NCI-H510A (cell line): ENCODE data around the gene STRIP2.
"Not testable (repeated sequence)": the region's sequence is repeated elsewhere in the genome, so short reads cannot be mapped to it uniquely, and the experiment has no call there.

Source experiments
- DNase-seq: peaks from one replicate; lab custom pipeline; 2025; lab: John Stamatoyannopoulos, UW

The STRIP2 gene

DNA sequence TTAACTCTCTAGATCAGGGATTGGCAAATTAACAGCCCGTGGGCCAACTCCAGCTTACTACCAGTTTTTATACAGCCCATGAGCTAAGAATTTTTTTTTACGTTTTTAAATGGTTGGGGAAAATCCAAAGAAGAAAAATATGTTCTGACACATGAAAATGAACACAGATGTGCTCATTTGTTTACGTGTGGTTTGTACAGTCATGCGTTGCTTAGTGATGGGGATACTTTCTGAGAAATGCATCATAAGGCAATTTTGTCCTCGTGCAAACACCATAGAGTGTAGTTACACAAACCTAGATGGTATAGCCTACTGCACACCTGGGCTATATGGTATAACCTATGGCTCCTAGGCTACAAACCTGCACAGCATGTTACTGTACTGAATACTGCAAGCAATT is 59.8 kb downstream of the STRIP2 start:
- no peak for DNase-seq

DNA sequence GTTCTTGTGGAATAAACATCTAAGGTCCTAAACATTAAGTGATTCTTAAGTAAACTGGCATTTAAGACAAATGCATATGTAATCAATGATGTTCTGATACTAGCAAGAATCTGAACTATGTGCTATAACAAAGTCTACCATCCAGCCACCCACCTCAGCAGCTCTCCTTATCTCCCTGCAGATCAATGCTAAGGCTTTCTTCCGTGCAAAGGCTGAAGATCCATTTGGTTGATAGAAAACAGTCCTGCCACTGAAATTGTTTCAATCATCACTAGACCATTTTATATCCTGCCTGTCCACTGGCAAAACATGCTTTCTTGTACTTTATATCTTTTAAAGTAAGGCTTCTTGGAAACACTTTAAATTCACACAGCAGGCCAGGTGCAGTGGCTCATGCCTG is 61.8 kb downstream of the STRIP2 start:
- no peak for DNase-seq

DNA sequence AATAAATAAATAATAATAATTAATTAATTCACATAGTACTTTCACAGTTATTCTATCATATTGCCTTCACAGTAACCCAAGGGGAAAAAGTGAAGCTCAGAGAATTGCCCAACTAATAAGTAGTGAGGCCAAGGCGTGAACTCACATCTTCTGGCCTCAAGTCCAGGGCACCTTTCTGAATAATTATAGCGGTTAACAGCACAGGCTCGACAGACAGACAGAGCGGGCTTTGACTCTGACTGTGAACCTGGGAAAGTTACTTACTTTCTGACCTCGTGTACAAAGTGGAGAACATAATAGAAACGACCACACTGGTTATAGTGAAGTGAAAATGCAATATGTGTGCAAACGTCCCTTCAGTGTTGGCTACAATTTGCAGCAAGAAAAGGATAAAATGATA is 62.4 kb downstream of the STRIP2 start:
- DNase-seq = no peak

DNA sequence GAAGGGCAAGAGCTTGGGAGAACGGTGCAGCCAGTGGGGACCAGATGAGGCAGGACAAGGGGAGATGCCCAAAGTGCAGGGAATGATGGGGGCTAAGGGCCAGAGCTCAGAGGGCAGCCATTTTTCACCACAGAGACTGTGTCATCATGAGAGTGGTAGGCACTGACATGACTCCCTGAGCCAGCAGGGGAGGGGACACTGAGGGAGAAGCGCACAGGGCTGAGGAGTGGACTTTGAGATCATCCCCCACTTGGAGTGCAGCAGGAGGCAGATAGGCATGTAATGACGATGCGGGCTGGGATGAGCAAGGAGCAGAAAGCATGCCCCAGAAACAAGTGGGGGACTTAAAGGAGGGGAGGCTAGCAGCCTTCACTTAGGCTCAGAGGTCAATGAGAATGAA is 62.9 kb downstream of the STRIP2 start:
- no peak for DNase-seq

DNA sequence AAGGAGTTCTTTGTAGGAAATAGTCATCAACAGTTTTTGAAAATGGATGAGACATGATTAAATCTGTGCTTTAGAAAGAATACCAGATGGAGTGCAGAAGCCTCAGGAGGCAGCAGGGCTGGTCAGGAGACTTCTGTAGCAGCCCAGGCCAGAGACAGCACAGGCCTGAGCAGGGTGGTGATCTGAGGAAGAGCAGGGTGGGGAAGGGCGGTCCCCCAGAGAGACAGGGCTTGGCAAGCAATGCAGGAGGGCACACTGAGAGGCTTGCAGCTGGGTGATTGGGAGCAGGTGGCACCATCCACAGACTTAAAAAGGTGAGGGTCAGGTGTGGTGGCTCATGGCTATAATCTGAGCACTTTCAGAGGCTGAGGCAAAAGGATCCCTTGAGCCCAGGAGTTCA is 63.8 kb downstream of the STRIP2 start:
- DNase-seq = no peak

DNA sequence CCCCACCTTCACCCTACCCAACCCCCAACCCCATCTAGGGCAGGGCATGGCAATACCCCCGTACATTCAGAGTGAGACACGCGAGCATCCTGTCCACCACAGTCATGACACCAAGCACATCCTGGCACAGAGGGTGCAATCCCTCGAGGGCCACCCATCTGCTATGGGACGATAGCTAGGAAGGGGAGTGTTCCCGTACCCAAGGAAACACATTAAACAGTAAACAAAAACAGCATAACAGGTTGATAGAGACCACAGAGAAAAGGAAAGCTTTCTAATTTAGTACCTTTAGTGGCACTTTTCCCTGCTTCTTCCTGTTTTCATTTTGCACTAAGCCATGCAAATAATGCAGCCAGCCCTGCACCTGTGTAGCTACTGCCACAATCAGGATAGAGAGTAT is 65.8 kb downstream of the STRIP2 start:
- DNase-seq = no peak

DNA sequence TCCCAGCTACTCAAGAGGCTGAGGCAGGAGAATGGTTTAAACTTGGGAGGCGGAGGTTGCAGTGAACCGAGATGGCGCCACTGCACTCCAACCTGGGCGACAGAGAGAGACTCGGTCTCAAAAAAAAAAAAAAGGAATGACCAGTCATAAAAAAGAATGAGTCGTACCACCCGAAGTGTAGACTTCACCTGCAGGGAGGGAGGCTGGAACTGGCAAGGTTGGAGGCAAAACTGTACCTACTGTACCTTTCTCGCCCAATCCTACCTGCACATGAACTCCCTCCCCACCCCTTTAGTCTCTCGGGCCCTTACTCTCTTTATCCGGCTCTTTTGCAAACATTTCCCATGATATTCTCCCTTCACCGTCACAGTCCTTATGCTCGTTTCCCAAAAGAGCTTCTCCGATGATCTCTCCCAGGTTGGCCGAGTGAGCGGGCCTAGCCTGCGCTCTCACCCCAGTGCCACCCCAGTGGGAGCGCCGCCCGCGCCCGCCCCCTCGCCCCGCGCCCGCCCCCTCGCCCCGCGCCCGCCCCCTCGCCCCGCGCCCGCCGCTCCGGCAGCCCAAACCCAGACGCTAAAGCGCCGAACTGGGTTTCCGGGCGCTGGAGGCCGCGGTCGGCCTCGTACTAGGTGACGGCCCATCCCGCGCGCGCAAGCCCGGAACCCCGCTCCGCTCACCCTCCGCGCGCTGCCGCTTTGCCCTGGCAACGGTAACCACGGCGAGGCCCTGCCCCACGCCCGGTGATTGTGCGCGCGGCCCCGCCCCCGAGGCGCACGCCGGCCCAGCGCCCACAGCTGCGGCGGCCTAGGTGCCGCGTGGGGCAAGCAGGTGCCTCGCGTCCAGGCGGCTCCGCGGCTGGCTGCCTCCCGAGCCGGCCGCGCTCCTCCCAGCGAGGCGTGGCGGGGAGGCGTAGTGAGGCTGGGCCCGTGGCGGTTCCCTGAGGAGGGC is 67.8 kb downstream of the STRIP2 start, which contains the start of gene SMKR1:
TSS of gene SMKR1 (plus strand) at position 772 of the 948 bp plus-strand sequence. CDS start 294 bp downstream, outside the sequence.
- peak; percentile 56 for DNase-seq

DNA sequence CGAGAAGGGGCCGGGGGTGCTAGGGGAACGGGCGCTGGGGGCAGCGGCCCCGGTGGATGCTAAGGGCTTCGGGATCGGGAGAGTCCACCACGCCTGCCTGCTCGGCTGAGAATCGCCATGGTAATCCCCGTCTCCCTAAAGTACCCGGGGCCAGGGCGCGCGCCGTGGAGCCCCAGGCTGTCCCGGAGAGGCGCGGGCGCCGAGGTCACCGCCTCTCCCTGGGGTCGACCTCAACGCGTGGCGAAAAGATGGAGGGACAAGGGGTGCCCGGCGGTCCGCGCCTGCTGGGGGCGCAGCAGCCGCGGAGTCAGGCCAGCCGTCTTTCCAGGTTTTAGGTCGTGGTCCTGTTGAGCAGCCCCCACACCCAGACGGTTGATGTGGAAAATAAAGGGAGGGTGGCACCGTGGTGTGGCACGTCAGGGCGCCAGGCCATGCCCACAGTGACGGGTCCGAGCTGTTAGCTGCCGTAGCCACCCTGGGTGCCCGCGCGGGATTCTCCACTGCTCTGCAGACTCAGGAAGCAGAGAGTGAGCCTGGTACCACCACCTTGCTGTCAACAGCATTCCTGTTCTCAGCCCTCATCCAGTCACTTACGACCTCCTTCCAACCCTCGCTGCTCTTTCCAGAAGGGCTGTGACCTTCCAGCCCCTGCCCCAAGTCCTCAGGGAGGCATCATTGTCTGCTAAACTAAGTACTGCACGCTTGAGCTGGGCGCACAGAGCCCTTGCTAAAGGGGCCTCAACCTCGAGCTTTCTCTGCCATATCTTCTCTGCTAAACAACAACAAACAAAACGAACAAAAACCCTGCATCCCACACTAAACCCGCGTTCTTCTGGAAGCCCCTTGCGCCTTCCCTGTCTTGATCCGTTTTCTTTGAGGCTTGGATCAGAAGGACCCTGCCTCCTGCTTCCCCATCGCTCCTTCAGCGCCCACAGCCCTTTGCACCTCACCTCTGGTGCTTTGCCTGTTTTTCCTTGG is 68.8 kb downstream of the STRIP2 start:
- DNase-seq = no peak

DNA sequence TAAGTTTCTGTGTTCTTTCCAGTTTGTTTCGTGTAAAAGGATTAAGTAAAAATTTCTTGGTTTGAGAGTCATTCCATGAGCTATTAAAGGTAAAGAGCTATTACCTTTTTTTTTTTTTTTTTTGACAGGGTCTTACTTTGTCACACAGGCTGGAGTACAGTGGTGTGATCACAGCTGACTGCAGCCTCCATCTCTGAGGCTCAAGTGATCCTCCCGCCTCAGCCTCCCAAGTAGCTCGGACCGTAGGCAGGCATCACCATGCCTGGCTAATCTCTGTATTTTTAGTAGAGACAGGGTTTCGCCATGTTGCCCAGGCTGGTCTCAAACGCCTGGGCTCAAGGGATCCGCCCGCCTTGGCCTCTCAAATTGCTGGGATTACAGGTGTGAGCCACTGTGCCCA is 69.5 kb downstream of the STRIP2 start:
- DNase-seq = no peak

DNA sequence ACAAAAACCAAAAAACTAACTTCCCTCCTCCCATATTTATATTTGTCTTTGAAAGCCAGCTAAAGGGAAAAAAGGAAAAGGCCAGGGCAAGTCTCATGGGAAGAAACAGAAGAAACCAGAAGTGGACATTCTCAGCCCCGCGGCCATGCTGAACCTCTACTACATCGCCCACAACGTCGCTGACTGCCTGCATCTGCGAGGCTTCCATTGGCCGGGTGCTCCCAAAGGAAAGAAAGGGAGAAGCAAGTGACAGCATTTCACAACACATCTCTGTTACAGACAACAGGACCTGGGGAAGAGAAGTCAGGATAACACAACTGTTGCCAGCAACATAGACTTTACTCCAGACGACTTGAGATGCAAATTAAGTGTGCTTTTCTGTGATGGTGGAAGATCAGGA is 78.0 kb downstream of the STRIP2 start:
- no peak for DNase-seq

DNA sequence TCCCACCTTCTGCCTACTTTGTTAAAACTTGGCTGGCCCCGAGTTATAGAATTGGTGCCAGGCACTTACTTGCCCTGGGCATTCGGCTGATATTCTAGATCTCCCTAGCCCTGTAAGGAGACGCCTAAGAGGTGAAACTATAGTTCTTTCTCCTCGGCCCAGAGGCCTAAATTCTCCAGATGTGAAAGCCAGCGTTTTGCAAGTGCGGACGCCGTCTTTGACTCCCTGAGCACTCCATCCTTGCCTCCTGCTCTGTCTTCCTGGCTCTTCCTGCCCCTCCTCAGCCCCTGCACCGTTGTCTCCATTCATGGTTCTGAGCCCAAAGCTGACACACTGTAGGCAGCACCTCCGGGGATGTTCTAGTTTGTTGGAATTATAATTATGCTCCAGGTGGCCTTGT is 79.3 kb downstream of the STRIP2 start:
- no peak for DNase-seq

DNA sequence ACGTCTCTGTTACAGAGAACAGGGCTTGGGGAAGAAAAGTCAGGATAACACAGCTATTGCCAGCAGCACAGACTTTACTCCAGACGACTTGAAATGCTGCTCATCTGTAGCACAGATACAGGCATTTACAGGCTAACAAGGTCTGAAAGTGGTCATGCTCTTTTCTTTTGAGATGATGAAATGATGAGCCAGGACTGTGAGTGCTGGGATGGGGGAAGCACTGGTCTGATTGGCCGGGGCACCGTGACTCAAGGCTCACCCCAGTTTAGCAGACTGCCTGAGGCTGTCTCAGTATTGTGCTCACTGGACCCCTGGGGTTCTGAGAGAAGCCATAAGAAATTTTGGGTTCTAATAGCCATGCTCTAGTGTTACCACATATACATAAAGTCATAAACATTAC is 80.5 kb downstream of the STRIP2 start:
- no peak for DNase-seq

DNA sequence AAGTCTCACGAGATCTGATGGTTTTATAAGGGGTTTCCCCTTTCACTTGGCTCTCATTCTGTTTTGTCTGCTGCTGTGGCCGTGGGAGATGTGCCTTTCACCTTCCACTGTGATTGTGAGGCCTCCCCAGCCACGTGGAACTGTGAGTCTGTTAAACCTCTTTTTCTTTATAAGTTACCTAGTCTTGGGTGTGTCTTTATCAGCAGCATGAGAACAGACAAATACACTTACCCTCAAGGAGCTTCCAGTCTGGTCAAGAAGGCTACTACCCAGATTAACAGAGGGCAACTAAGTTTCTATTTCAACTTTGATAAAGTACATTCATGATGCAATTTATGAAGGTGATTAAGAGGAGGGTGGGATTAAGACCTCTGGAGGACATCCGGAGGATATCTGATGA is 81.1 kb downstream of the STRIP2 start:
- no peak for DNase-seq

DNA sequence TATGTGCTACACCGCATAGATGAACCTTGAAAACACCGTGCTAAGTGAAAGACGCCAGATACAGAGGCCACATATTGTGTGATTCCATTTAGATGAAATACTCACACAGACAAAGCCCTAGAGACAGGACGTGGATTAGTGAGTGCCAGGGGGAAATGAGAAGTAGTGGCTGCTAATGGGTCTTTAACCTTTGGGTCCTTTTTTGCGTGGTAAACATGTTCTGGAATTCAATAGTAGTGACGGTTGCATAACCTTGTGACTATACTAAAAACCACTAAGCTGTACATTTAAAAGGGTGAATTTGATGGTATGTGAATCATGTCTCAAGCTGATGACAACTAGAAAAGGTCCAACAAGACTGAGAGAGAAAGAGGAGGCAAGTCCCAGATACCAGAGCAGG is 83.7 kb downstream of the STRIP2 start:
- DNase-seq = no peak

DNA sequence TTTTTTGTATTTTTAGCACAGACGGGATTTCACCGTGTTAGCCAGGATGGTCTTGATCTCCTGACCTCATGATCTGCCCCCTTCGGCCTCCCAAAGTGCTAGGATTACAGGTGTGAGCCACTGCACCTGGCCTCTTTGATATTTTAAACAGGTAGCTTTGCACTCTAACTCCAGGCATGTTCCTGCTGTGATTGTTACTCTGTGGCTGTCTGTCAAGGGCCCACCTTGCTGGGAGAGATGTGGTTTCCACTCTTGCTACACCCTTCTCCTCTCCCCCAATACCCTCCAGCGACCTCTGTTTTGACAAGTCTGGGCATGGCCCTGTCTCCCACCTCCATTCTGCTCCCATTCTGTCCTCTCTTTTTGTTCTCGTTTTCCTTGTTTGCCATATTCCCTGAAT is 85.2 kb downstream of the STRIP2 start:
- no peak for DNase-seq

DNA sequence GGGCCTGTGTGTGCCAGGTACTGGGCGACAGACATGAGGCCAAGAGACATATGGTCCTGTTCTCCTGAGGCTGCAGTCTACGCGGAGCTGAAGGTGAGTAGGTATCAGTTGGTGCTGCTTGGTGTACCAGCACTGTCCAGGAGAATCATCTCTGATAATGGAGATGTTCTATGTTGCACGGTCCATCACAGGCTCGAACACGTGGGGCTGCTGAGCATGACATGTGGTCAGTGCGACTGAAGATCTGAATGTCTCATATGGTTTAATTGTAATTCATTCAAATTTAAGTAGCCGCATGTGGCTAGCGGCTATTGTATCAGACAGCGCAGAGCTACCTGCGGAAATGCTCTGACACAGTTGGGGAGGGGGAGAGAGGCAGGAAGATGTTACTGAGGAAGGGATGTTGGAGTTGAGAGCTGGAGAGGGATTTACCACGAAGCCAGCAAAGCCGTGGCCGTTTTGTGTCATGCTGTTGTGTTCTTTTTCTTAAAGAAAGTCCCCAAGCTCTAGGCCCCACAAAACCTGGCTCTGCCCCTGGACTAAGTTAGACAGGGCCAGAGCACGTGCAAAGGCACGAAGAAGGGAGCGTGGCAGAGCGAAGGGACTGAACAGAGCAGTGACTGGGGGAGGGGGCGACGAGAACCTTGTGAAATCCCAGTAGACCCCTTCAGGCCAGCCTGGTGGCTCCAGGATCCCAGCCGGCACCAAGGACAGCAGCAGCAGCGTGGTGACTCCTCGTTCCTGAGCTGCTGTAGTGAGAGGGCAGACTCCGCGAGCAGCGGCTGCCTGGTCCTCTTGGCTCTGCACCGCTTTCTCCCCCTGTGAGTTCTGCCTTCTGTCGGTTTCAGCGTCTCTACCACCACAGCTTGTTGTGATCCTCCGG is 88.1 kb downstream of the STRIP2 start:
- DNase-seq = no peak

DNA sequence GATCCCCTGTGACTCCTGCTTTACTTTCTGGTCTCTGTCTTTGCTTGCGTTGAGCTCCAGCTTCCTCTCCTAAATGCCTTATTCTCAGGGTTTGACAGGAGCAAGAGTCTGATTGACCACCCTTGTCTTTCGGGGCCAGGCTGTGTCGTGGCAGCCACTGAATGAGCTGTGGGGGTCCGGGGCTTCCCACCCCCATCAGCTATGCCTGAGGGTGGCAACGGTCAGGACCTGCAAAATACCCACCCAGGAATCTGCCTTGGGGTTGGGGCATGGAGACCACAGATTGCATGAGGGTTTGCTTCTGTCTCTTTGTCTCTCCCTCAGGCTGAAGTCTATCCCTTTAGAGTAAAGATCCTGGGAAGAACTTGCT is 88.7 kb downstream of the STRIP2 start:
- no peak for DNase-seq

DNA sequence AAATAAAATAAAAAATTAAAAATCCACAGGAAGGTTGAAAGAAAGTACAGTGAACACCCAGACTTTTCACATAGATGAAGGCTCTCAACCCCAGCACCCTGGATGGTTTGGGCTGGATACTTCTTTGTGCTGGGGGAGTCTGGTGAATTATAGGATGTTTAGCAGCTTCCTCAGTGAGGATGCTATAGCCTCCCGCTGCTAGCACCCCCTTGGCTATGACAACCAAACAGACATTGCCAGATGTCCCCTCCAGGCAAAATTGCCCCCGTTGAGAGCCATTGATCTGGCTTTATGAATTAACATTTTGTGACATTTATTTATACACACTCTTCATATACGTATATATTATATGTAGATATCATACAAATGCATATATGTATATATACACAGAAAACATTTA is 89.7 kb downstream of the STRIP2 start:
- DNase-seq = no peak

DNA sequence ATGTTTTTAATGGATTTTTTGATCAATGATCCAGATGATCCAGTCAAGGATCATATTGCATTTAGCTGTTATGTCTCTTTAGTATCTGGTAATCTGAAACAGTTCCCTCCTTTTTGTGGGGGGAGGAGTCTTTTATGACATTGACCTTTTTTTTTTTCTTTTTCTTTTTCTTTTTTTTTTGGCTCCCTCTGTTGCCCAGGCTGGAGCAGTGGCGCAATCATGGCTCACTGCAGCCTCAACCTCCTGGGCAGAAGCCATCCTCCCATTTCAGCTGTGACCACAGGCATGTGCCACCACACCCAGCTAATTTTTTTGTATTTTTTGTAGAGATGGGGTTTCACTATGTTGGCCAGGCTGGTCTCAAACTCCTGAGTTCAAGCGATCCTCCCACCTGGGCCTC is 90.2 kb downstream of the STRIP2 start:
- DNase-seq = not testable (repeated sequence)

DNA sequence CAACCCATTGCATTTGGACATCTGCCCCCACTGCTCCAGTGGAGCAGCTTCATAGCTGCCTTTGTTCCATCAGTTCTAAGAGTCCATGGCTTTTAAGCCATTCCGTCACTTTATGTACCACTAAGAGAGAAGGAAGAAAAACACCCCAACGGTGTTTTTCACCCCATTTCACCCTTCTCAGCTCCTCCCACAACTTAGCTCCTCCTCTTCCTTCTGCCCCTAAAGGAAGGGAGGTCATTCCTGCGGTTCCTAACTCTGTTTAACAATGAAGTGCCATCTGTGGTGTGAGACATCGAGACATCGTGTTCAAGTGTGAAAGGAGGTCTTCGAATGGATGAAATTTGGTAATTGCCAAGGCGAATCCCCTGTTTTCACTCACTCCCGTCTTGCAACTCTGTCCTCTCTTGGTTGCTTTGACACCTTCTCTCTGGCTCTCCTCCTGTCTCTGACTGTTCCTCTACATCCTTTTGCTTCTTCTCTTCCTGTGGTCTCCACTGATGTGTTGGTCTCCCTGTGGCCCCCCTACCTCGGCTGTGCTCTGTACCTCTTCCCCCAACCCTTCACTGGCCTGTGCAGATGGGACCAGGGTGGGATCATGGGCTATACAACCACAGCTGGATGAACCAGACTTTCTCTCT is 91.1 kb downstream of the STRIP2 start:
- DNase-seq = no peak

DNA sequence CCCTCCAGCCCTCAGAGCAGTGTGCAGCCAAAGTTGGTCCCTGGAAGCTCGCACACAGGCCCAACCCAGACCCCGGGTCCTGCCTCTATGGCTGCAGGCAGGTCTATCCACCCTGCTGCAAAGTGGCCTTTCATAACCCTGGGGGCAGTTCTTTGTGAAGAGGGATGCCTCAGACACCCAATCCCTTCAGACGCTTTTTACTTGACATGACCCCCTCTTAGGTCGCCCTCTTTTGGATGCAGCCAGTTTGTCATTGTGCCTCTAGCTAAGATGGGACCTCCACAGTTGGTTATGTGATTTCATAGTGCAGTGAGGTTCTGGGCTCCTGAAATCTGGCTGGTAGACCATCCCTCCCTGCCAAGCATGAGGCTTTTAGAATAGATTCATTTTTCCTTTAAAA is 95.4 kb downstream of the STRIP2 start:
- no peak for DNase-seq
